GM23338 (cell line): ENCODE data around the gene MERTK. TPM values are rescaled to one million over a fixed set of nuclear protein-coding genes. Genes with fewer than 3 reads are reported as not detected.

Experiments
- ATAC-seq: fragments of 200-7000 bp; cut with Tn5 transposase; 3 replicates; pipeline ENCODE4 v1.9.1; 2020
- DNase-seq: peaks from one replicate; pipeline ENCODE4 v3.0.0-alpha.2; 2015; ENCODE audit warnings: low spot score
- H2AFZ ChIP-seq: fragments of 200-600 bp; sonication (generic); 2 replicates; pipeline ENCODE4 v1.8.0; 2016; ENCODE audit warnings: antibody characterized with exemption, mild to moderate bottlenecking, moderate library complexity
- H3F3A ChIP-seq: fragments of 200-600 bp; sonication (generic); replicated peaks from 2 replicates; pipeline ENCODE4 v1.8.0; 2017; ENCODE audit warnings: antibody characterized with exemption, mixed run types, low read depth
- H3K27ac ChIP-seq: fragments of 200-600 bp; sonication (generic); 2 replicates; pipeline ENCODE4 v1.6.1; 2016; ENCODE audit warnings: low read depth
- H3K27me3 ChIP-seq: fragments of 200-600 bp; sonication (generic); 2 replicates; pipeline ENCODE4 v1.8.0; 2016; ENCODE audit warnings: mild to moderate bottlenecking, mixed run types, moderate library complexity; ENCODE audit not compliant: insufficient read depth
- H3K36me3 ChIP-seq: fragments of 200-600 bp; sonication (generic); 2 replicates; pipeline ENCODE4 v1.8.0; 2016; ENCODE audit warnings: mild to moderate bottlenecking; ENCODE audit not compliant: insufficient read depth
- H3K4me1 ChIP-seq: fragments of 200-600 bp; sonication (generic); 2 replicates; pipeline ENCODE4 v1.8.0; 2016; ENCODE audit warnings: mild to moderate bottlenecking, moderate library complexity; ENCODE audit not compliant: insufficient read depth
- H3K4me2 ChIP-seq: fragments of 200-600 bp; sonication (generic); 2 replicates; pipeline ENCODE4 v1.7.1; 2017; ENCODE audit warnings: mixed run types
- H3K4me3 ChIP-seq: fragments of 200-600 bp; sonication (generic); 2 replicates; pipeline ENCODE4 v1.6.1; 2016; ENCODE audit warnings: mixed run types
- H3K79me2 ChIP-seq: fragments of 200-600 bp; sonication (generic); replicated peaks from 2 replicates; pipeline ENCODE4 v1.8.0; 2017; ENCODE audit warnings: mild to moderate bottlenecking; ENCODE audit not compliant: insufficient read depth
- H3K9me2 ChIP-seq: fragments of 200-600 bp; sonication (generic); 2 replicates; pipeline ENCODE4 v1.8.0; 2017; ENCODE audit not compliant: insufficient read depth
- H4K20me1 ChIP-seq: fragments of 200-600 bp; sonication (generic); replicated peaks from 2 replicates; pipeline ENCODE4 v1.8.0; 2017; ENCODE audit warnings: mild to moderate bottlenecking; ENCODE audit not compliant: insufficient read depth
- H3K27ac Mint-ChIP-seq: 2 replicates; pipeline ENCODE4 v1.8.0; 2020; ENCODE audit warnings: inconsistent platforms, mild to moderate bottlenecking, moderate library complexity, mixed read lengths
- H3K27me3 Mint-ChIP-seq: 3 replicates; pipeline ENCODE4 v1.8.0; 2022; ENCODE audit warnings: low read depth, mild to moderate bottlenecking, moderate library complexity, mixed read lengths, inconsistent platforms; ENCODE audit not compliant: insufficient read depth, poor library complexity
- H3K36me3 Mint-ChIP-seq: 3 replicates; pipeline ENCODE4 v1.8.0; 2021; ENCODE audit warnings: low read depth, mild to moderate bottlenecking, inconsistent platforms, moderate library complexity, mixed read lengths
- H3K4me1 Mint-ChIP-seq: 3 replicates; pipeline ENCODE4 v1.8.0; 2020; ENCODE audit warnings: mild to moderate bottlenecking, inconsistent platforms, mixed read lengths
- H3K4me3 Mint-ChIP-seq: 3 replicates; pipeline ENCODE4 v1.8.0; 2021; ENCODE audit warnings: moderate library complexity, mild to moderate bottlenecking, inconsistent platforms, mixed read lengths
- H3K9me3 Mint-ChIP-seq: 3 replicates; pipeline ENCODE4 v1.8.0; 2020; ENCODE audit warnings: moderate library complexity, mild to moderate bottlenecking, inconsistent platforms, mixed read lengths
- CTCF ChIP-seq, 2 experiments: fragments of 200-600 bp in 1 of 2; sonication (generic) in 1 of 2; conservative IDR thresholded peaks; 2 replicates each; pipeline versions ENCODE4 v1.5.1 to v1.6.1; 2016 to 2017; ENCODE audit warnings: antibody characterized with exemption in 2 of 2, low read depth in 2 of 2, mild to moderate bottlenecking in 2 of 2, moderate library complexity in 1 of 2
- ETS1 ChIP-seq: IDR thresholded peaks from 2 replicates; pipeline ENCODE4 v1.6.1; 2016; ENCODE audit warnings: antibody characterized with exemption
- EZH2phosphoT487 ChIP-seq: fragments of 200-600 bp; sonication (generic); IDR thresholded peaks from one replicate; pipeline ENCODE4 v1.8.1; 2018; ENCODE audit warnings: antibody characterized with exemption; ENCODE audit not compliant: unreplicated experiment
- JUNB ChIP-seq: IDR thresholded peaks from one replicate; pipeline ENCODE4 v1.6.1; 2016; ENCODE audit warnings: antibody characterized with exemption; ENCODE audit not compliant: unreplicated experiment
- NANOG ChIP-seq: IDR thresholded peaks from 2 replicates; pipeline ENCODE4 v1.6.1; 2016; ENCODE audit warnings: antibody characterized with exemption, borderline replicate concordance
- POLR2AphosphoS5 ChIP-seq: IDR thresholded peaks from 2 replicates; pipeline ENCODE4 v1.6.1; 2016; ENCODE audit warnings: antibody characterized with exemption, low read depth
- REST ChIP-seq: IDR thresholded peaks from one replicate; pipeline ENCODE4 v1.6.1; 2018; ENCODE audit warnings: antibody characterized with exemption; ENCODE audit not compliant: unreplicated experiment
- STAT1 ChIP-seq: IDR thresholded peaks from one replicate; pipeline ENCODE4 v1.6.1; 2016; ENCODE audit warnings: antibody characterized with exemption; ENCODE audit not compliant: unreplicated experiment
- ZNF331 ChIP-seq: fragments of 250-450 bp; sonication (Bioruptor Pico); IDR thresholded peaks from 2 replicates; pipeline ENCODE4 v1.5.0; 2020; ENCODE audit warnings: low read depth, mild to moderate bottlenecking, moderate library complexity
- ZNF462 ChIP-seq: fragments of 250-450 bp; sonication (Bioruptor Pico); IDR thresholded peaks from 2 replicates; pipeline ENCODE4 v1.5.0; 2020; ENCODE audit warnings: mild to moderate bottlenecking, moderate library complexity
- polyA plus RNA-seq: library from polyadenylated mRNA; unstranded; fragments of >200 nt; fragmentation: Nextera tagmentation; extraction: Ambion mirVana; gene quantifications from 2 replicates; pipeline ENCODE4 v1.2.1, GENCODE V29; 2016
- total RNA-seq: library from RNA; depleted of rRNA; stranded (reverse); fragments of >200 nt; shearing (Covaris generic); gene quantifications from 2 replicates; pipeline ENCODE4 v1.2.3, GENCODE V29; 2014

MERTK gene
- total and polyA plus RNA-seq, 2 experiments from 2014 or later, result 3.0 to 9.0 TPM

- TF ChIP-seq REST, result no peak
- no peak for TF ChIP-seq POLR2AphosphoS5
- no peak for TF ChIP-seq STAT1
- TF ChIP-seq EZH2phosphoT487, result no peak
- TF ChIP-seq NANOG, result no peak
- TF ChIP-seq CTCF (conservative IDR thresholded peaks at IDR 0.05; ENCODE audit: low read depth in 2 of 2), result no peak
- no peak for TF ChIP-seq ZNF331 (CRISPR knock-in tag)
Measured at GRCh38 chr2:112003576-112004252, 105.3 kb downstream of the MERTK start (continued).

GRCh38 chr2:112004253-112004645 lies 105.8 kb downstream of the MERTK start:
- no peaks in the 10 kb centered on the region; the same call in 2 of the 3 replicates for H3K36me3 Mint-ChIP-seq
- Histone ChIP-seq H3K4me3 (no peak overlapping the region), H3K4me1 (no peaks in the 10 kb centered on the region), H3F3A (no peaks in the 10 kb centered on the region), H3K4me2 (no peak overlapping the region), H4K20me1 (no peaks in the 10 kb centered on the region), H3K36me3 (no peaks in the 10 kb centered on the region; the same call in 1 of the 2 replicates), H3K27ac (no peak overlapping the region), H3K9me2 (no peaks in the 10 kb centered on the region), H3K27me3 (no peaks in the 10 kb centered on the region), H2AFZ (no peak overlapping the region), H3K79me2 (no peaks in the 10 kb centered on the region)
- peaks cover 3% of the 10 kb centered on the region for H3K27me3 Mint-ChIP-seq
- DNase-seq (no peak), ATAC-seq (no peak)
- no peaks in the 10 kb centered on the region for H3K4me1 Mint-ChIP-seq
- H3K9me3 Mint-ChIP-seq, result no peaks in the 10 kb centered on the region
- H3K27ac Mint-ChIP-seq, result no peak overlapping the region; the same call in 1 of the 2 replicates
- H3K4me3 Mint-ChIP-seq, result no peak overlapping the region
- TF ChIP-seq JUNB (no peak), ETS1 (no peak), ZNF462 (CRISPR knock-in tag) (no peak)
